Measurements from ENCODE around the gene KRT76.

DNA sequence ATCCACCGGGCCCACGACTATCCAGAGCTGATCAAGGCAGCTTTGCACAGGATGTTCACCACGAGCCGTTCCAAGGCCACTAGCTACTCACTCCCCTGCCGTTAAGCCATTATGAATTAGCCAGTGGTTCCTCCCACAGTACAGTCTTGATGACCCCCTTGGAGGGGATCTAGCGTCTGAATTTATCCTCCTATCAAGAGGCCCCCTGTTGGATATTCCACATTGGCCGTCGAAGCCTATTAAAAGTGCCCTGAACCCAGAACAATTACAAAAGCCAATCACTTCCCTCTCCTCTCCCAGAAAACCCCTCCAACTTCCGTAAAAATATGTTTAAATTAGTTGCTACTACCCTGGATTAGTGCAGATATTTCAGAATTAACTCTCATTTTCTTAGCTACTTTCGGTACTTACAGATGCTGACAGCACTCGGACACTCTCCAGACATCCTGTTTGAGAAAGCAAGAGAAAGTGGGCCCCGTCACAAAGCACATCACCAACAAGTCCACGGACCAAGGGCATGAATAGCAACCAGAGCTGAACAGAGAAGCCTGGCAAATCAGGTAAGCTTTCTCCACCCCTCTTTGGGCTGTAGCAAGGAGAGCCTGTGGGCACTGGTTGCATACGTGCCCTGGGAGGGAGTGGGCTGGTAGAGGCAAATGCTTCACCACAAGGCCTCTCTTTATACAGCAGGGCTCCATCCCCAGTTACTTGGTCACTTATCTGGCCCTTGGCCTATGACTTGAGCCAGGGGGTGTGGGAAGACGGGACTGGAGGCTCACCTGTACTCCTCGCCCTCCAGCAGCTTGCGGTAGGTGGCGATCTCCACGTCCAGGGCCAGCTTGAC, 13.5 kb upstream of the KRT76 start:
- TF ChIP-seq, protein P1, sequence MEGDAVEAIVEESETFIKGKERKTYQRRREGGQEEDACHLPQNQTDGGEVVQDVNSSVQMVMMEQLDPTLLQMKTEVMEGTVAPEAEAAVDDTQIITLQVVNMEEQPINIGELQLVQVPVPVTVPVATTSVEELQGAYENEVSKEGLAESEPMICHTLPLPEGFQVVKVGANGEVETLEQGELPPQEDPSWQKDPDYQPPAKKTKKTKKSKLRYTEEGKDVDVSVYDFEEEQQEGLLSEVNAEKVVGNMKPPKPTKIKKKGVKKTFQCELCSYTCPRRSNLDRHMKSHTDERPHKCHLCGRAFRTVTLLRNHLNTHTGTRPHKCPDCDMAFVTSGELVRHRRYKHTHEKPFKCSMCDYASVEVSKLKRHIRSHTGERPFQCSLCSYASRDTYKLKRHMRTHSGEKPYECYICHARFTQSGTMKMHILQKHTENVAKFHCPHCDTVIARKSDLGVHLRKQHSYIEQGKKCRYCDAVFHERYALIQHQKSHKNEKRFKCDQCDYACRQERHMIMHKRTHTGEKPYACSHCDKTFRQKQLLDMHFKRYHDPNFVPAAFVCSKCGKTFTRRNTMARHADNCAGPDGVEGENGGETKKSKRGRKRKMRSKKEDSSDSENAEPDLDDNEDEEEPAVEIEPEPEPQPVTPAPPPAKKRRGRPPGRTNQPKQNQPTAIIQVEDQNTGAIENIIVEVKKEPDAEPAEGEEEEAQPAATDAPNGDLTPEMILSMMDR (conservative IDR thresholded peaks at IDR 0.05; ENCODE audit: low read depth, low read length): no peak
- TF ChIP-seq EZH2 (IDR thresholded peaks at IDR 0.05; ENCODE audit: low read length, unreplicated experiment): no peak
- no peak for TF ChIP-seq EZH2phosphoT487 (IDR thresholded peaks at IDR 0.05; ENCODE audit: borderline replicate concordance, low read length)

Measured in PC-3 (cell line).